AML-193 (cell line): Measurements from ENCODE around the gene AKR1C8.
"Not testable (repeated sequence)": the region's sequence is repeated elsewhere in the genome, so short reads cannot be mapped to it uniquely, and the experiment has no call there.

Experiments used
- DNase-seq, 2 experiments: peaks; one replicate each; lab custom pipeline; 2025; lab: John Stamatoyannopoulos, UW

AKR1C8 gene

DNA sequence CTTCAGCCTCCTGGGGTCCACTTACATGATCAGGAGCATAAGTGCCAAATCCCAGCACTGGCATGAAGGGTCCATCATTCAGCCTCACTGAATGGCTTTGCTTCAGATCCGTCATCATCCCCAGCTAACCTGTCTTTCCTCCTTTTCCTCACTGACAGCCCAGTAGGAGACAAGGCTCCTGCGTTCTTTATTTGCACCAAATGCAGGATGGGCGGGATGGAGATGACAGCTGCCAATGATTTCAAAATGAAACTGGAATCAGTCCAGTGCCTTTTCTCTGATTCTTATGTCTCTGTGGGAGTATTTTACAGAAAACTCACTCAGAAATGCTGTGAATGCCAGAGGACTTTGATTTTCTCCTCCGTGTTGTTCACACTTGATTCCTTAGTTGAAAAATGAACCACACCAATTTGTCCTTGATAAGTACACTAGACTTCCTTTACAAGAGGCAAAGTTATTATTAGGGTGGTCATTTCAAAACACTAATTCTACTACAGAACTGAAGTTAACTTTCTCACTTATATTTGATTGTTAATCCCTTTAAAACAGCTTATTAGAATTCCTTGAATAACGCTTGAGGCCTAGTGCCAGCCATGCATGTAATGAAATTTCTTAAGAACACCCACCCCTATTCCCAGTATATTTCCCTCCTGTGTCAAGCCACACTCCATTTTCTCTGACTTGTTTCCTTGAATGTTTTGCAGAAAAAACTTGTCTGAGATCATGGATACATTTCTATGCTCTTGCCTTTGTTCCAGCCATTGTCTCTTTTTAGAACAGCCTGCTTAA lies at the start of gene AKR1C8:
AKR1C8 (minus strand) TSS at position 164 of the 789 bp plus-strand sequence; CDS start at position 118, 46 bp downstream.
- no peak for DNase-seq

GRCh38 chr10:5234106-5234860 lies 49.3 kb upstream of the AKR1C8 start:
- DNase-seq: peak; percentile 95 to 96

- no peak for DNase-seq
Measured at GRCh38 chr10:5233324-5233723, 48.4 kb upstream of the AKR1C8 start.

DNA sequence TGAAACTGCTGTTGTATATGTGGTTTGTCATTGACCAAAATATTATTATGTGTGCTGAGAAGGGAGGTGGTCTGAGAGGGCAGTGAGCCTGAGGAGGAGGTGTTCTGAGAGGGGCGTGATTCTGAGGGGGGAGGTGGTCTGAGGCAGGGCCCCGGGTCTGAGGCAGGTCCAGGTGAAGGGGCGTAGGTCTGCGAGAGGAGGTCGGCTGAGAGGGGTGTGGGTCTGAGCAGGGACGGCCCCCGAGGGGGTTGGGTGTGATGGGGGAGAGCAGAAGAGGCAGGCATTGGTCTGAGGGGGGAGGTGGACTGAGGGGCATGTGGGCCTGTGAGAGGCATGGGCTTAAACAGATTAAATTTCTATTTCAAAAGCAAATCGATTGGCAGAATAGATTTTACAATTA lies 44.1 kb upstream of the AKR1C8 start:
- no peak for DNase-seq

DNA sequence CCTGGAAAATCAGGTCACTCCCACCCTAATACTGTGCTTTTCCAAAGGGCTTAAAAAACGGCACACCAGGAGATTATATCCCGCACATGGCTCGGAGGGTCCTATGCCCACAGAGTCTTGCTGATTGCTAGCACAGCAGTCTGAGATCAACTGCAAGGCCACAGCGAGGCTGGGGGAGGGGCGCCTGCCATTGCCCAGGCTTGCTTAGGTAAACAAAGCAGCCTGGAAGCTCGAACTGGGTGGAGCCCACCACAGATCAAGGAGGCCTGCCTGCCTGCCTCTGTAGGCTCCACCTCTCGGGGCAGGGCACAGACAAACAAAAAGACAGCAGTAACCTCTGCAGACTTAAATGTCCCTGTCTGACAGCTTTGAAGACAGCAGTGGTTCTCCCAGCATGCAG lies 38.0 kb upstream of the AKR1C8 start:
- DNase-seq: not testable (repeated sequence)

- no peak for DNase-seq
Measured at GRCh38 chr10:5219262-5219661, 34.3 kb upstream of the AKR1C8 start.

DNA sequence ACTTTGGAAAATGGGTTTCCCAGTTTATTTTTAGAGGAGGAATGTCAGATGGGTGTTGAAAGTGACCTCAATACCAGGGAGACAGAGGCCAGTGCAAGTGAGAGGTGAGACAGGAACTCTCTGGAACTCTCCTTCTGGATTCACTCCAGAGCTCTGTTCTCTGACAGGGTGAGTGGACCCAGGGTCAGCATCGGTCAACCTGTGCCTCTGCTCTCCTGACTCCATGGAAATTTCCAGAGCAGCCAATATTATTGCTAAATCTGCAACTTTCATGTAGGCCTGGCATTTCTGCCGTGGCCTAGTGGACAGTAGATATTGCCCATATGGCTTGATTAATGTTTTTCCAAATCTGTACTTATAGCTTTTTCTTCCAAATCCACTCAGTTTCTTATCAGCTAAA lies 31.9 kb upstream of the AKR1C8 start:
- DNase-seq: no peak

DNA sequence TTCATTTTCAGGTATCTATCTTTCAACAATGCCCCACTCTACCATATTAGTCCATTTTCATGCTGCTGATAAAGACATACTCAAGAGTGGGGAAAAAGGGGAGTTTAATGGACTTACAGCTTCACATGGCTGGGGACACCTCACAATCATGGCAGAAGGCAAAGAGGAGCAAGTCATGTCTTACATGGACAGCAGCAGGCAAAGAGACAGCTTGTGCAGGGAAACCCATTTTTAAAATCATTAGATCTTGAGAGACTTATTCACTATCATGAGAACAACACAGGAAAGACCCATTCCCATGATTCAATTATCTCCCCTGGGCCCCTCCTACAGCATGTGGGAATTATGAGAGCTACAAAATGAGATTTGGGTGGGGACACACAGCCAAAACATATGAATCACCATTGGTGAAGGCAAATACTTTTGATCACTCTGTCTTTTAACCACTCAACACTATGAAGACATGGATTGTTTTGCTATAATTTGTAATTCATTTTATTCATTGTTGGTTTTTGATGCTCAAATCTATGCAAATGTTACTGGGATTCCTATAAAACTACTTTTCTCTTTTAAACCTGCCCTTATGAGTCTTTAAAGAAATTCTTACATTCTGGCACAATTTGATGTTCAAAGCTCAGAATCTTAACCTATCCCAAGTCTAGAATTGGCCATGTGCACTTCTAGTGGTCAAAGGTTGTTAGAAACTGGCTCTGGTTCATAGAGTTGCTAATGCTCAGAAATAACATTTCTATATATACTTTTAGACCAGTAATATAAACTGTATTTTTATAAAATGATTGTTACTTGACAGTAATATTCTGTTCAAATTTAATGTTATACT lies 27.0 kb upstream of the AKR1C8 start:
- no peak for DNase-seq

DNA sequence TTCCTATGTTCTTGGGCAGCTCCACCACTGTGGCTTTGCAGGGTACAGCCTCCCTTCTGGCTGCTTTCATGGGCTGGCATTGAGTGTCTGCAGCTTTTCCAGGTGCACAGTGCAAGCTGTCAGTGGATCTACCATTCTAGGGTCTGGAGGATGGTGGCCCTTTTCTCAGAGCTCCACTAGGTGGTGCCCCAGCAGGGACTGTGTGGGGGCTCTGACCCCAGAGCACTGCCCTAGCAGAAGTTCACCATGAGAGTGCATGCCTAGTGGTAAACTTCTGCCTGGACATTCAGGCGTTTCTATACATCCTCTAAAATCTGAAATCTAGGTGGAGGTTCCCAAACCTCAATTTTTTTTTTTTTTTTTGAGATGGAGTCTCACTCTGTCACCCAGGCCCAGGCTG lies 25.3 kb upstream of the AKR1C8 start:
- peak in 1 of 2 experiments; percentile 9 for DNase-seq

- not testable (repeated sequence) for DNase-seq
Measured at GRCh38 chr10:5209776-5210175, 24.8 kb upstream of the AKR1C8 start.

- no peak for DNase-seq
Measured at GRCh38 chr10:5206799-5207198, 21.8 kb upstream of the AKR1C8 start.

DNA sequence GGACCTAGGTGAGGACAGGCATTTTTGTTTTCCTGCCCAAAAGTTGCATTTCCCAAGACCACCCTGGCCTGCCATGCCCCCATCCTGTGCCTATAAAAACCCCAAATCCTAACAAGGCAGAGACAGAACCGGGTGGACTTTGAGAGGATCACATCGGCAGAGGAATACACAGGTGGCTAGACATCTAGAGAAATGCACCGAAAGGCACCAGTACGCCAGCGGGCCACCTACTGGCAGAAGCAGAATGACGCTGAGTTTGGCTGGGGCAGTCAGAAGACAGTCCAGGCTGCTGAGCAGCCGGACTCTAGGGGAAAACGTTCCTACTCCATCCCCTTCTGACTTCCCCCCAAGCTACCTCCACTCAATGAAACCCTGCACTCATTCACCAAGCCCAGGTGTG lies 14.4 kb upstream of the AKR1C8 start:
- DNase-seq: no peak

DNA sequence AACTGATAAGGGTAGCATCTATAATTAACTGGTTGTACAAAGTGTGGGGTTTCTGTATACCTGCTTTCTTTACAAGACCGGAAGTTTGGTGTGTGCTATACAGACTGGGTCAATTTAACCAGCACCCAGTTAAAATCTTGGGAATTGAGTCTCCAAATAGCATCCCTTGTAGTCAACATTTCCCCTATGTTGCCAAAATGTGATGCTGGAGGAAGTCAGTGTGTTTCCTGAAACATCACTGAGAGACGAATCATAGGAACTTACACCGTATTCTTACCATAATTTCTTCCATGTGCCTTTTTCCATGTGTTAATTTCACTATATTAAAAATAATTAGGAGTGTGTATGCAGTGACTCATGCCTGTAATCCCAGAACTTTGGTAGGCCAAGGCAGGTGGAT lies 13.4 kb upstream of the AKR1C8 start:
- no peak for DNase-seq

DNA sequence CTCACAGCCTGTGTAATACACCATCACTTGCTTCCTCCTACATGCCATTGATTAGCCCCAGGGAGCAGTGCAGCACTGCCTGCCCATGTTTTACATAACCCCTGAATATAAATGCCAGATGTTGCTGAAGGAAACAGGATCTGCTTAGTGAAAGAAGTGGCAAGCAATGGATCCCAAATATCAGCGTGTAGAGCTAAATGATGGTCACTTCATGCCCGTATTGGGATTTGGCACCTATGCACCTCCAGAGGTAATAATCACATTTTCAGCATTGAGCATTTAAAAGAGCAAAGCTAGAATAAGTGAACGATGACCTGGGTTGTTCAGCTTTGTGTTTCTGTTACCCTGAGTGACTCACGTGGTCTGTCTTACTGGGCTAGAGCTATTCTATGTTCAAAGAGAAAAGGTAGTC lies 11.8 kb upstream of the AKR1C8 start, which contains the start of gene AKR1C4:
AKR1C4 (plus strand) TSS at position 136 of the 412 bp plus-strand sequence; CDS start at position 167, 31 bp downstream.
- DNase-seq: no peak

GRCh38 chr10:5195727-5196374 lies 10.9 kb upstream of the AKR1C8 start:
- DNase-seq: no peak

DNA sequence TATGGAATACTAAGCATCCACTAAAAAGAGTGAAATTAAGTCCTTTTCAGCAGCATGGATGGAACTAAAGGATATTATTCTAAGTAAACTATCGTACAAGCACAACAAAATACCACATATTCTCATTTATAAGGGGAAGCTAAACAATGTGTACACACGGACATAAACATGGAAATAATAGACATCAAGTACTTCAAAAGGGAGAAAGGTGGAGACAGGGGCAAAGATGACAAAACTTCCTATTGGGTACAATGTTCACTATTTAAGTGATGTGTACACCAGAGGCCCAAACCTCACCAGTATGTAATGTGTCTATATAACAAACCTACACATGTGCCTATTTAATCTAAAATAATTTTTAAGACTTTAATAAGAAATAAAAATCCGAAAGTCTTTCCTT lies 9.5 kb upstream of the AKR1C8 start:
- DNase-seq: no peak

- no peak for DNase-seq
Measured at GRCh38 chr10:5188358-5188757, 3.4 kb upstream of the AKR1C8 start.

- DNase-seq: no peak
Measured at GRCh38 chr10:5187867-5188266, 2.9 kb upstream of the AKR1C8 start.

DNA sequence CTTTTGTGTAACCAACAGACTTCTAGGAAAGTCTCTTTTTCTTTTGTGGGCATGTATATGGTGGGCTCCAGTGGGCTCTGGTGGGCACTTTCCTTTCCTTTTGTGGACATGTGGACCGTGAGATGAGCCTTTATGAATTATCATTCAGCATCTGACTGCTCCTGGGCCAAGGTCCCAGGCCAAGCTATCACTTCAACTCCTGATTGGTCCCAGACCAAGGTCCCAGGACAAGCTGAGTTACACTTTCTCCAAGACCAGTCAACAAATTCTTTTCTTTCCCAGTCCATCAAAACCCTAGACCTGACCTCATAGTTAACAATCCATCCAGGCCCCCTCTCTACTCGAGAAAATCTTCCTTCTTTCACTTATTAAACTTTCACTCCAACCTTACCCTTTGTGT lies 1.0 kb downstream of the AKR1C8 start:
- DNase-seq: no peak

GRCh38 chr10:5180503-5180902 lies 4.4 kb downstream of the AKR1C8 start:
- DNase-seq: not testable (repeated sequence)

DNA sequence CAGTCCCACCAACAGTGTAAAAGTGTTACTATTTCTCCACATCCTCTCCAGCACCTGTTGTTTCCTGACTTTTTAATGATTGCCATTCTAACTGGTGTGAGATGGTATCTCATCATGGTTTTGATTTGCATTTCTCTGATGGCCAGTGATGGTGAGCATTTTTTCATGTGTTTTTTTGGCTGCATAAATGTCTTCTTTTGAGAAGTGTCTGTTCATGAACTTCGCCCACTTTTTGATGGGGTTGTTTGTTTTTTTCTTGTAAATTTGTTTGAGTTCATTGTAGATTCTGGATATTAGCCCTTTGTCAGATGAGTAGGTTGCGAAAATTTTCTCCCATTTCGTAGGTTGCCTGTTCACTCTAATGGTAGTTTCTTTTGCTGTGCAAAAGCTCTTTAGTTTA lies 9.4 kb downstream of the AKR1C8 start:
- not testable (repeated sequence) for DNase-seq
